GM23338 (cell line): ENCODE data around the gene BTBD1. TPM values are rescaled to one million over a fixed set of nuclear protein-coding genes. Genes with fewer than 3 reads are reported as not detected.
A peak's percentile ranks its signal among the peaks of the same experiment; 100 is the strongest.

Source experiments
- ATAC-seq: fragments of 200-7000 bp; cut with Tn5 transposase; 3 replicates; pipeline ENCODE4 v1.9.1; 2020
- DNase-seq: peaks from one replicate; pipeline ENCODE4 v3.0.0-alpha.2; 2015; ENCODE audit warnings: low spot score
- H2AFZ ChIP-seq: fragments of 200-600 bp; sonication (generic); 2 replicates; pipeline ENCODE4 v1.8.0; 2016; ENCODE audit warnings: antibody characterized with exemption, mild to moderate bottlenecking, moderate library complexity
- H3F3A ChIP-seq: fragments of 200-600 bp; sonication (generic); replicated peaks from 2 replicates; pipeline ENCODE4 v1.8.0; 2017; ENCODE audit warnings: antibody characterized with exemption, mixed run types, low read depth
- H3K27ac ChIP-seq: fragments of 200-600 bp; sonication (generic); 2 replicates; pipeline ENCODE4 v1.6.1; 2016; ENCODE audit warnings: low read depth
- H3K27me3 ChIP-seq: fragments of 200-600 bp; sonication (generic); 2 replicates; pipeline ENCODE4 v1.8.0; 2016; ENCODE audit warnings: mild to moderate bottlenecking, mixed run types, moderate library complexity; ENCODE audit not compliant: insufficient read depth
- H3K36me3 ChIP-seq: fragments of 200-600 bp; sonication (generic); 2 replicates; pipeline ENCODE4 v1.8.0; 2016; ENCODE audit warnings: mild to moderate bottlenecking; ENCODE audit not compliant: insufficient read depth
- H3K4me1 ChIP-seq: fragments of 200-600 bp; sonication (generic); 2 replicates; pipeline ENCODE4 v1.8.0; 2016; ENCODE audit warnings: mild to moderate bottlenecking, moderate library complexity; ENCODE audit not compliant: insufficient read depth
- H3K4me2 ChIP-seq: fragments of 200-600 bp; sonication (generic); 2 replicates; pipeline ENCODE4 v1.7.1; 2017; ENCODE audit warnings: mixed run types
- H3K4me3 ChIP-seq: fragments of 200-600 bp; sonication (generic); 2 replicates; pipeline ENCODE4 v1.6.1; 2016; ENCODE audit warnings: mixed run types
- H3K79me2 ChIP-seq: fragments of 200-600 bp; sonication (generic); replicated peaks from 2 replicates; pipeline ENCODE4 v1.8.0; 2017; ENCODE audit warnings: mild to moderate bottlenecking; ENCODE audit not compliant: insufficient read depth
- H3K9me2 ChIP-seq: fragments of 200-600 bp; sonication (generic); 2 replicates; pipeline ENCODE4 v1.8.0; 2017; ENCODE audit not compliant: insufficient read depth
- H4K20me1 ChIP-seq: fragments of 200-600 bp; sonication (generic); replicated peaks from 2 replicates; pipeline ENCODE4 v1.8.0; 2017; ENCODE audit warnings: mild to moderate bottlenecking; ENCODE audit not compliant: insufficient read depth
- H3K27ac Mint-ChIP-seq: 2 replicates; pipeline ENCODE4 v1.8.0; 2020; ENCODE audit warnings: inconsistent platforms, mild to moderate bottlenecking, moderate library complexity, mixed read lengths
- H3K27me3 Mint-ChIP-seq: 3 replicates; pipeline ENCODE4 v1.8.0; 2022; ENCODE audit warnings: low read depth, mild to moderate bottlenecking, moderate library complexity, mixed read lengths, inconsistent platforms; ENCODE audit not compliant: insufficient read depth, poor library complexity
- H3K36me3 Mint-ChIP-seq: 3 replicates; pipeline ENCODE4 v1.8.0; 2021; ENCODE audit warnings: low read depth, mild to moderate bottlenecking, inconsistent platforms, moderate library complexity, mixed read lengths
- H3K4me1 Mint-ChIP-seq: 3 replicates; pipeline ENCODE4 v1.8.0; 2020; ENCODE audit warnings: mild to moderate bottlenecking, inconsistent platforms, mixed read lengths
- H3K4me3 Mint-ChIP-seq: 3 replicates; pipeline ENCODE4 v1.8.0; 2021; ENCODE audit warnings: moderate library complexity, mild to moderate bottlenecking, inconsistent platforms, mixed read lengths
- H3K9me3 Mint-ChIP-seq: 3 replicates; pipeline ENCODE4 v1.8.0; 2020; ENCODE audit warnings: moderate library complexity, mild to moderate bottlenecking, inconsistent platforms, mixed read lengths
- EZH2phosphoT487 ChIP-seq: fragments of 200-600 bp; sonication (generic); IDR thresholded peaks from one replicate; pipeline ENCODE4 v1.8.1; 2018; ENCODE audit warnings: antibody characterized with exemption; ENCODE audit not compliant: unreplicated experiment
- JUNB ChIP-seq: IDR thresholded peaks from one replicate; pipeline ENCODE4 v1.6.1; 2016; ENCODE audit warnings: antibody characterized with exemption; ENCODE audit not compliant: unreplicated experiment
- POLR2AphosphoS5 ChIP-seq: IDR thresholded peaks from 2 replicates; pipeline ENCODE4 v1.6.1; 2016; ENCODE audit warnings: antibody characterized with exemption, low read depth
- REST ChIP-seq: IDR thresholded peaks from one replicate; pipeline ENCODE4 v1.6.1; 2018; ENCODE audit warnings: antibody characterized with exemption; ENCODE audit not compliant: unreplicated experiment
- STAT1 ChIP-seq: IDR thresholded peaks from one replicate; pipeline ENCODE4 v1.6.1; 2016; ENCODE audit warnings: antibody characterized with exemption; ENCODE audit not compliant: unreplicated experiment
- ZNF114 ChIP-seq: fragments of 250-450 bp; sonication (Bioruptor Pico); IDR thresholded peaks from 2 replicates; pipeline ENCODE4 v1.5.0; 2020; ENCODE audit warnings: mild to moderate bottlenecking, moderate library complexity
- polyA plus RNA-seq: library from polyadenylated mRNA; unstranded; fragments of >200 nt; fragmentation: Nextera tagmentation; extraction: Ambion mirVana; gene quantifications from 2 replicates; pipeline ENCODE4 v1.2.1, GENCODE V29; 2016
- total RNA-seq: library from RNA; depleted of rRNA; stranded (reverse); fragments of >200 nt; shearing (Covaris generic); gene quantifications from 2 replicates; pipeline ENCODE4 v1.2.3, GENCODE V29; 2014
- TF ChIP-seq, protein P1 (sequence below): fragments of 250-450 bp; sonication (Bioruptor Pico); IDR thresholded peaks from 2 replicates; pipeline ENCODE4 v1.5.0; 2020; ENCODE audit warnings: mild to moderate bottlenecking, moderate library complexity

Gene BTBD1
- total and polyA plus RNA-seq, 2 experiments from 2014 or later: 12.6 to 66.1 TPM

DNA sequence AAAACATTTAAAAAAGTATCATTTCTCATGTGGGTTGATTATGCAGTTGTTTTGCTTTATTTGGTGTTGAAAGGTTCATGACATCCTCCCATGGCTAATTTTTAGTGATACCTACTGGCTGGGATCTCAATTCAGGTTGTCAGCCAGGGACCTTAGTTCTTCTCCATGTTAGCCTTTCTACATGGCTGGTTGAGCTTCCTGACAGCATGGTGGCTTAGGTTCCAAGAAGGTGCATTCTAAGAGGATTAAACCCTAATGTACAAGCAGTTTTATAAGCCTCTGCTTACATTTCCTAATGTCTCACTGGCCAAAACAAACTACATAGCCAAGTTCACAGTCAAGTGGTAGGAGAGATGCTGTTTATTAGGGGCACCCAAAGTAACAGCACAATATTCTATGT, 31.0 kb upstream of the BTBD1 start (continued):
- TF ChIP-seq, protein P1, sequence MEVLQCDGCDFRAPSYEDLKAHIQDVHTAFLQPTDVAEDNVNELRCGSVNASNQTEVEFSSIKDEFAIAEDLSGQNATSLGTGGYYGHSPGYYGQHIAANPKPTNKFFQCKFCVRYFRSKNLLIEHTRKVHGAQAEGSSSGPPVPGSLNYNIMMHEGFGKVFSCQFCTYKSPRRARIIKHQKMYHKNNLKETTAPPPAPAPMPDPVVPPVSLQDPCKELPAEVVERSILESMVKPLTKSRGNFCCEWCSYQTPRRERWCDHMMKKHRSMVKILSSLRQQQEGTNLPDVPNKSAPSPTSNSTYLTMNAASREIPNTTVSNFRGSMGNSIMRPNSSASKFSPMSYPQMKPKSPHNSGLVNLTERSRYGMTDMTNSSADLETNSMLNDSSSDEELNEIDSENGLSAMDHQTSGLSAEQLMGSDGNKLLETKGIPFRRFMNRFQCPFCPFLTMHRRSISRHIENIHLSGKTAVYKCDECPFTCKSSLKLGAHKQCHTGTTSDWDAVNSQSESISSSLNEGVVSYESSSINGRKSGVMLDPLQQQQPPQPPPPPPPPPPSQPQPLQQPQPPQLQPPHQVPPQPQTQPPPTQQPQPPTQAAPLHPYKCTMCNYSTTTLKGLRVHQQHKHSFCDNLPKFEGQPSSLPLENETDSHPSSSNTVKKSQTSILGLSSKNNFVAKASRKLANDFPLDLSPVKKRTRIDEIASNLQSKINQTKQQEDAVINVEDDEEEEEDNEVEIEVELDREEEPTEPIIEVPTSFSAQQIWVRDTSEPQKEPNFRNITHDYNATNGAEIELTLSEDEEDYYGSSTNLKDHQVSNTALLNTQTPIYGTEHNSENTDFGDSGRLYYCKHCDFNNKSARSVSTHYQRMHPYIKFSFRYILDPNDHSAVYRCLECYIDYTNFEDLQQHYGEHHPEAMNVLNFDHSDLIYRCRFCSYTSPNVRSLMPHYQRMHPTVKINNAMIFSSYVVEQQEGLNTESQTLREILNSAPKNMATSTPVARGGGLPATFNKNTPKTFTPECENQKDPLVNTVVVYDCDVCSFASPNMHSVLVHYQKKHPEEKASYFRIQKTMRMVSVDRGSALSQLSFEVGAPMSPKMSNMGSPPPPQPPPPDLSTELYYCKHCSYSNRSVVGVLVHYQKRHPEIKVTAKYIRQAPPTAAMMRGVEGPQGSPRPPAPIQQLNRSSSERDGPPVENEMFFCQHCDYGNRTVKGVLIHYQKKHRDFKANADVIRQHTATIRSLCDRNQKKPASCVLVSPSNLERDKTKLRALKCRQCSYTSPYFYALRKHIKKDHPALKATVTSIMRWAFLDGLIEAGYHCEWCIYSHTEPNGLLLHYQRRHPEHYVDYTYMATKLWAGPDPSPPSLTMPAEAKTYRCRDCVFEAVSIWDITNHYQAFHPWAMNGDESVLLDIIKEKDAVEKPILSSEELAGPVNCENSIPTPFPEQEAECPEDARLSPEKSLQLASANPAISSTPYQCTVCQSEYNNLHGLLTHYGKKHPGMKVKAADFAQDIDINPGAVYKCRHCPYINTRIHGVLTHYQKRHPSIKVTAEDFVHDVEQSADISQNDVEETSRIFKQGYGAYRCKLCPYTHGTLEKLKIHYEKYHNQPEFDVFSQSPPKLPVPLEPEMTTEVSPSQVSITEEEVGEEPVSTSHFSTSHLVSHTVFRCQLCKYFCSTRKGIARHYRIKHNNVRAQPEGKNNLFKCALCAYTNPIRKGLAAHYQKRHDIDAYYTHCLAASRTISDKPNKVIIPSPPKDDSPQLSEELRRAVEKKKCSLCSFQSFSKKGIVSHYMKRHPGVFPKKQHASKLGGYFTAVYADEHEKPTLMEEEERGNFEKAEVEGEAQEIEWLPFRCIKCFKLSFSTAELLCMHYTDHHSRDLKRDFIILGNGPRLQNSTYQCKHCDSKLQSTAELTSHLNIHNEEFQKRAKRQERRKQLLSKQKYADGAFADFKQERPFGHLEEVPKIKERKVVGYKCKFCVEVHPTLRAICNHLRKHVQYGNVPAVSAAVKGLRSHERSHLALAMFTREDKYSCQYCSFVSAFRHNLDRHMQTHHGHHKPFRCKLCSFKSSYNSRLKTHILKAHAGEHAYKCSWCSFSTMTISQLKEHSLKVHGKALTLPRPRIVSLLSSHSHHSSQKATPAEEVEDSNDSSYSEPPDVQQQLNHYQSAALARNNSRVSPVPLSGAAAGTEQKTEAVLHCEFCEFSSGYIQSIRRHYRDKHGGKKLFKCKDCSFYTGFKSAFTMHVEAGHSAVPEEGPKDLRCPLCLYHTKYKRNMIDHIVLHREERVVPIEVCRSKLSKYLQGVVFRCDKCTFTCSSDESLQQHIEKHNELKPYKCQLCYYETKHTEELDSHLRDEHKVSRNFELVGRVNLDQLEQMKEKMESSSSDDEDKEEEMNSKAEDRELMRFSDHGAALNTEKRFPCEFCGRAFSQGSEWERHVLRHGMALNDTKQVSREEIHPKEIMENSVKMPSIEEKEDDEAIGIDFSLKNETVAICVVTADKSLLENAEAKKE: no peak
- TF ChIP-seq POLR2AphosphoS5 (no peak), REST (no peak), ZNF114 (CRISPR knock-in tag) (no peak)

DNA sequence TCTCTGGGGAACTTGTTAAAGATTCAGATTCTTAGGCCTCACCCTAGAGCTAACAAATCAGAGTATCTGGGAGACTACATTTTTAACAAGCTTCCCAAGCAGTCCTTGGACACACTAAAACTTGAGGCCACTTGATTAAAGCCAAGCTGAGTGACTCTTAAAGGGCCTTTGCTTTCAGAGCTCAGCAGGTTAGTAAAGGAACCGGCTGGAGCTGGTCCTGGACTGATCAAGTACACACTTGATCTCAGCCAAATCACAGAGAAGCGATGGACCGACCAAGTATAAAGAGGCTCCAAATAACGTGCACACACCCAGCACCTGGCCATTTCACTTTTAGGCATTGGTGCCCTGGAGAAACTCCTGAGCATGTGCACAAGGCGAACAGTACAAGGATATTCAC, 27.5 kb upstream of the BTBD1 start:
- H3K4me3 Mint-ChIP-seq: no peak overlapping the region
- H3K4me1 Mint-ChIP-seq: peaks cover under 1% of the 10 kb centered on the region; the same call in 1 of the 3 replicates
- peaks cover 2% of the 10 kb centered on the region for H3K27me3 Mint-ChIP-seq
- ATAC-seq (no peak), DNase-seq (no peak)
- H3K36me3 ChIP-seq: no peaks in the 10 kb centered on the region
- no peak overlapping the region for H3K4me2 ChIP-seq
- no peaks in the 10 kb centered on the region for H3K4me1 ChIP-seq
- no peaks in the 10 kb centered on the region for H3K9me3 Mint-ChIP-seq
- H4K20me1 ChIP-seq: no peaks in the 10 kb centered on the region
- H3K27ac ChIP-seq: no peak overlapping the region
- no peaks in the 10 kb centered on the region for H3K9me2 ChIP-seq
- H3K27ac Mint-ChIP-seq: no peak overlapping the region
- no peak overlapping the region for H3K4me3 ChIP-seq
- H3K79me2 ChIP-seq: no peaks in the 10 kb centered on the region
- H2AFZ ChIP-seq: peak overlapping the region; percentile 91; the same call in 1 of the 2 replicates
- no peaks in the 10 kb centered on the region for H3K27me3 ChIP-seq
- H3K36me3 Mint-ChIP-seq: no peaks in the 10 kb centered on the region
- H3F3A ChIP-seq: no peaks in the 10 kb centered on the region
- TF ChIP-seq STAT1: no peak
- TF ChIP-seq EZH2phosphoT487: no peak
- no peak for TF ChIP-seq JUNB
- TF ChIP-seq, protein P1: no peak
